ENCODE measurements around the gene POLR3K.
"Not testable (repeated sequence)": the region's sequence is repeated elsewhere in the genome, so short reads cannot be mapped to it uniquely, and the experiment has no call there.

Gene POLR3K

GRCh38 chr16:55571-56136, 2.2 kb upstream of the POLR3K start:
- TF ChIP-seq MYC (IDR thresholded peaks at IDR 0.05; ENCODE audit: low read depth, low read length), result no peak
- no peak for TF ChIP-seq POLR2A (IDR thresholded peaks at IDR 0.05; ENCODE audit: extremely low read depth, insufficient read length)
- TF ChIP-seq MAX (IDR thresholded peaks at IDR 0.05; ENCODE audit: low read depth, low read length), result no peak
- TF ChIP-seq CTCF (IDR thresholded peaks at IDR 0.05; ENCODE audit: low read depth, low read length), result no peak
- DNase-seq (ENCODE audit: low read depth), result no peak
- H3K4me3 ChIP-seq (ENCODE audit: low read depth, low read length), result no peak overlapping the region

- peak overlapping the region; percentile 65 for H3K4me3 ChIP-seq (ENCODE audit: low read depth, low read length)
- TF ChIP-seq MAX (IDR thresholded peaks at IDR 0.05; ENCODE audit: low read depth, low read length) (no peak), MYC (IDR thresholded peaks at IDR 0.05; ENCODE audit: low read depth, low read length) (no peak), CTCF (IDR thresholded peaks at IDR 0.05; ENCODE audit: low read depth, low read length) (no peak), POLR2A (IDR thresholded peaks at IDR 0.05; ENCODE audit: extremely low read depth, insufficient read length) (no peak)
- no peak for DNase-seq (ENCODE audit: low read depth)
These were observed 801 bp upstream of the POLR3K start for GRCh38 chr16:54237-54581.

- H3K4me3 ChIP-seq (ENCODE audit: low read depth, low read length), result peak overlapping the region; percentile 49
- DNase-seq (ENCODE audit: low read depth), result no peak
- TF ChIP-seq POLR2A (IDR thresholded peaks at IDR 0.05; ENCODE audit: extremely low read depth, insufficient read length), result no peak
- TF ChIP-seq MYC (IDR thresholded peaks at IDR 0.05; ENCODE audit: low read depth, low read length), result no peak
- TF ChIP-seq CTCF (IDR thresholded peaks at IDR 0.05; ENCODE audit: low read depth, low read length), result no peak
- no peak for TF ChIP-seq MAX (IDR thresholded peaks at IDR 0.05; ENCODE audit: low read depth, low read length)
These were observed 2.4 kb downstream of the POLR3K start for GRCh38 chr16:50769-51591.

- no peak overlapping the region for H3K4me3 ChIP-seq (ENCODE audit: low read depth, low read length)
- TF ChIP-seq CTCF (IDR thresholded peaks at IDR 0.05; ENCODE audit: low read depth, low read length), result no peak
- TF ChIP-seq POLR2A (IDR thresholded peaks at IDR 0.05; ENCODE audit: extremely low read depth, insufficient read length), result no peak
- TF ChIP-seq MAX (IDR thresholded peaks at IDR 0.05; ENCODE audit: low read depth, low read length), result no peak
- TF ChIP-seq MYC (IDR thresholded peaks at IDR 0.05; ENCODE audit: low read depth, low read length), result no peak
- no peak for DNase-seq (ENCODE audit: low read depth)
These were observed 6.2 kb downstream of the POLR3K start for GRCh38 chr16:47234-47633.

- not testable (repeated sequence) for H3K4me3 ChIP-seq (ENCODE audit: low read depth, low read length); DNase-seq (ENCODE audit: low read depth)
These were observed 6.9 kb downstream of the POLR3K start for GRCh38 chr16:46510-46909.

- H3K4me3 ChIP-seq (ENCODE audit: low read depth, low read length), result no peak overlapping the region
- DNase-seq (ENCODE audit: low read depth), result no peak
- no peak for TF ChIP-seq MAX (IDR thresholded peaks at IDR 0.05; ENCODE audit: low read depth, low read length)
- TF ChIP-seq MYC (IDR thresholded peaks at IDR 0.05; ENCODE audit: low read depth, low read length), result no peak
- no peak for TF ChIP-seq CTCF (IDR thresholded peaks at IDR 0.05; ENCODE audit: low read depth, low read length)
These were observed 8.0 kb downstream of the POLR3K start for GRCh38 chr16:45454-45853.

Data from NB4 (cell line).